CD4-positive, alpha-beta T cell treated with Interleukin-2 at 100 ng/mL for 4 hours (primary cell): Measurements from ENCODE around the gene UBXN7.
A peak's percentile ranks its signal among the peaks of the same experiment; 100 is the strongest.
"Not testable (repeated sequence)": the region's sequence is repeated elsewhere in the genome, so short reads cannot be mapped to it uniquely, and the experiment has no call there.

ENCODE experiments used
- DNase-seq: peaks from one replicate; pipeline ENCODE4 v3.0.0-alpha.2; 2020; ENCODE audit warnings: low spot score

The UBXN7 gene

DNA sequence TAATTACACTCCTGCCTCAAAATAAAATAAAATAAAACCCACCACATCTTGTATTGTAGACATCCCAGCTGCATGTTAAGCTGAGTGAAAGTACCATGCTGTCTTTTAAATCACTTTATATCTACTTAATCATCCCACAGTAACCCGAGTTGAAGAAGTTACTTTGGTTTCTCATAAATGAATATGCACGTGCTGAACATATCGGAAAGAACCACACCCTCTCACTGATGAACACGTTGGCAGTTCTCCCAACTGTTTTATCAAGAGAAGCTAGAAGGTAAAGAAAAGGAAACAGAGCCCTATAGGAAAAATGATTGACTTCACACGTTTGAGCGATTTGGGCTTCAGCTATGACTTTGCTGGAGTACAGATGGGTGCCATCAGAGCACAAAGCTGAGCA, 78.1 kb downstream of the UBXN7 start:
- no peak for DNase-seq

DNA sequence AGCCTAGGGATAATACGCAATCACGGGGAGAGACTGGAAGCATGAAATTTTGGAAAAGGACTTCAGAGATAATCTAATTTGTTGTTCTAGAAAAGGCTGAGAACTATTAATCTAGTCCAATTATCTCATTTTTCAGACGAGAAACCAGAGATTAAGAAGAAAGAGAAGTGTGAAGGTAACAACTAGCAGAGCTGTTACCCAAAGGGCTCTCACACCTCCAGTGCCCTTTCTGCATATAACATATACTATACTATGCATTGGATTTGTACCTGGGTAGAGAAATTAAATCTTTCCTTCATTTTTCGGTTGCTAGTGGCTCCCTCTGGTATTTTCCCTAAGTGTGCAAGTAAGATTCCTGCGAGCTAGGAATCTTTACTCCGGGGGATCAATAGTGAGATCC, 80.7 kb downstream of the UBXN7 start:
- DNase-seq: no peak

DNA sequence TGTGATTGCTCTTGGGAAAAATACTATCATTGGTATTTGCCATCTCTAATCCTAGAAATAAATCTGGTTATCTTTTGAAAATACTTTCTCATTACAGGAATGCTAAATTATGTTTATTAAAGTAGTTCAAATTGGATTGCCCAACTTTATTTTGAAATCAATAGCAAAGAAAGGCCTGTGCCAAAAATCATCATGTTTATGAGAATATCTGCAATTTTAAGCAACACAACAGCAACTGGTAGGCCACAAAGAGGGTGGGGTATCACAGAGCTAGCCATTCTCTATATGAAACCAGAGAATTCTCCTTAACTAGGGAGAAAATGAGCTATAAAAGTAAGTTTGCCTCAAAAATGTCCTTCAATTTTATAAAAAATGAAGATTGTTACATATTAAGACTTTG, 82.2 kb downstream of the UBXN7 start:
- no peak for DNase-seq

DNA sequence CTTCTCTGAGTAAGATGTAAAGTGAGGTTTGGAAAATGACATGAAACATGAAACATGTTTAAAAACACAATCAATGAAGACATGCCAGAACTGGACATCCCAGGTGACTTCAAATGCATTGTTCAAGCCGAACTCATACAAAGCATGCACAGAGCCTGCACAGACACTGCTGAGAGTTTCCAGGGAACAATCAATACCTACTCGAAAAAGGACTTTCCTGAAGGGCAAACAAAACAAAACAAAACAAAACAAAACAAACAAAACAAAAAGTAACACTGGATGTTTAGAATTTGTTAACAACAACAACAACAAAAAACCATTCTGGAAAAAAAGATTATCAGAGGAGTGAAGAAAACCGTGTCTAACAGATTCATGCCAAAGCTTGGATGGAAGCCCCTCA, 83.5 kb downstream of the UBXN7 start:
- DNase-seq: no peak

DNA sequence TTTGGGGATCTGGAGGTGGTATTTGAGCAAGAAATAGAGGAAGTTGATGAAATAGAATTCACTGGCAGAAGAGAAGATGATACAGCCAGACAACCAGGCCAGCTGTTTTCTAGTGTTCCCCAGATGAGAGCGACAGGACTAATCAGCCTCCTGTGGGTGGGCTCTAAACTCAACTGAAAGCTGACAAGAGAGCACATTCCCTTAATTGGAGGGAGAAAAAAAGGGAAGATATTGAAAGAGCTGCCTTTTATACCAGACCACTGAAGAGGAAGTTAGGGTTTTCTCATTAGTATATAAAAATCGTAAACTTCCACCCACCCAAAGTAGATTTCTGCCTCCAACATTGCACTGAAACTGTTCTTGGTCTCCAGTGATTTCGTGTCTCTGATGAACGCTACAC, 87.6 kb downstream of the UBXN7 start:
- no peak for DNase-seq

DNA sequence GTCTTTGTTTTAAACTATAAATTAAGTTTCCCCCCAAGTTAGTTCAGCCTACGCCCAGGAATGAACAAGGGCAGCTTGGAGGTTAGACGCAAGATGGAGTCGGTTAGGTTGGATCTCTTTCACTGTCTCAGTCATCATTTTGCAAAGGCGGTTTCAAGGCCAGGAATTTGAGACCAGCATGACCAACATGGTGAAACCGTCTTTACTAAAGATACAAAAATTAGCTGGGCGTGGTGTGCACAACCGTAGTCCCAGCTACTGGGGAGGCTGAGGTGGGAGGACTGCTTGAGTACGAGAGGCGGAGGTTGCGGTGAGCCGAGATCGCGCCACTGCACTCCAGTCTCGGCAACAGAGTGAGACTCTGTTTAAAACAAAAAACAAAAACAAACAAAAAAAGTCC, 88.3 kb downstream of the UBXN7 start:
- not testable (repeated sequence) for DNase-seq

DNA sequence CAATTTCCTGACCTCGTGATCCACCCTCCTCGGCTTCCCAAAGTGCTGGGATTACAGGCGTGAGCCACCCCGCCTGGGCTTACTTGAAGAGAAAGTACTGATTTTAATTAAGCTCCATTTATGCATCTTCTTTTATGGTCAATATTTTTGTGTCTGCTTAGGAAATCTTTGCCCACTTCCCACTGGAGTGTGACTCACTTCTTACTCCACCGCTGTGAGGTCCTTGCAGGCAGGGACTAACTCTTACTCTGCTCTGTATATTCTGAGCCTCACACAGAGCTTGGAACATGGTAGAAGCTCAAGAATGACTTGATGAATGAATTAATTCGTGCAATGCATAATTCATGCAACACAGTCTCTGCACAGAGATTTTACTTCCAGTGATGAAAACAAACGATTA, 91.1 kb downstream of the UBXN7 start:
- no peak for DNase-seq

DNA sequence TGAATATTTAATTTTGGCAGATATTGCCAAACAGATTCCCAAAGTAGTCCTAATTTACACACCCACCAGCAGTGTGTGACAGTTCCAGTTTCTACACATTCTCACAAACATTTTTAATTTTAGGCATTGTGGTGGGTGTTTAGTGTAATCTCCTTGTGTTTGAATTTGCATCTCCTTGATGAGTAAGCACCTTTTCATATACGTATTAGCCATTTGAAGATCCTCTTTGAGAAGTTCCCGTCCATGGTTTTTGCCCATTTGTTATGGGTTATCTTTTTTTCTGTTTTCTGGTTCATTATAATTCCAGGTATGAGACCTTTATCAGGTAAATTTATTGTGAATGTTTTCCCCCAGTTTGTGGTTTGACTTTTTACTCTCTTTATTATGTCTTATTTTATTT, 91.8 kb downstream of the UBXN7 start:
- no peak for DNase-seq

DNA sequence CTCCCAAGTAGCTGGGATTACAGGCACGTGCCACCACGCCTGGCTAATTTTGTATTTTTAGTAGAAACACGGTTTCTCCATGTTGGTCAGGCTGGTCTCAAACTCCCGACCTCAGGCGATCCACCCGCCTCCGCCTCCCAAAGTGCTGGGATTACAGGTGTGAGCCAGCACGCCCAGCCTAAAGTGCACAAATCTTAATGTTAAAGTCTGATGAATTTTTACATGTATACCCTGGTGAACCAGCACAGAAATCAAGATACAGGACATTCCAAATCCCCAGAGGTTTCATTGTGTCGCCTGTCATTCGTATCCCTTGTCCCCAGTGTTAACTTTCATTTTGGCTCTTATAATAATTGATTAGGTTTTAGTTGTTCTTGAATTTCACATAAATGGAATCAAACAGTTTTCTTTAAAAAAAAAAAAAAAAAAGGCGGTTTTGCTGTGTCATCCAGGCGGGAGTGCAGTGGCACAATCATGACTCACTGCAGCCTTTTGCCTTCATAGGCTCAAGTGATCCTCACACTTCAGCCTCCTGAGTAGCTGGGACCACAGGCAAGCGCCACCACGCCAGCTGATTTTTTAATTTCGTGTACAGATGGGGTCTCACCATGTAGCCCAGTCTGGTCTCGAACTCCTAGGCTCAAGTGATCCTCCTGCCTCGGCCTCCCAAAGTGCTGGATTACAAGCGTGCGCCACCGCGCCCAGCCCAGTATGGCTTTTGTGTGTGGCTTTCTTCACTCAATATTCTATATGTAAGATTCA, 92.6 kb downstream of the UBXN7 start:
- DNase-seq: peak; percentile 9

DNA sequence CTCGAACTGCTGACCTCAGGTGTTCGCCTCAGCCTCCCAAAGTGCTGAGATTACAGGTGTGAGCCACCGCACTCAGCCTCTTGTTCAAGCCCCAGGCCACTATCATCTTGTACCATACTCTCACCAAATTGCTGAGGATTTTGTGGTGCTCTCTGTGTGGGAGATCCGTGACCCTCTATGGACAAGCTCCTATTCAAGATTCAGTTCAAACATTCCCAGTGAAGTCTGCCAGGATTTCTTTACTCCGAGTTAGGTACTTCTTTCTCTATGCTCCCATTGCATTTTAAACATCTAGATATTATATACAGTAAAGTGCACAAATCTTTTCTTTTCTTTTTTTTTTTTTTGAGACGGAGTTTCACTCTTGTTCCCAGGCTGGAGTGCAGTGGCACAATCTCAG, 93.2 kb downstream of the UBXN7 start:
- DNase-seq: no peak

DNA sequence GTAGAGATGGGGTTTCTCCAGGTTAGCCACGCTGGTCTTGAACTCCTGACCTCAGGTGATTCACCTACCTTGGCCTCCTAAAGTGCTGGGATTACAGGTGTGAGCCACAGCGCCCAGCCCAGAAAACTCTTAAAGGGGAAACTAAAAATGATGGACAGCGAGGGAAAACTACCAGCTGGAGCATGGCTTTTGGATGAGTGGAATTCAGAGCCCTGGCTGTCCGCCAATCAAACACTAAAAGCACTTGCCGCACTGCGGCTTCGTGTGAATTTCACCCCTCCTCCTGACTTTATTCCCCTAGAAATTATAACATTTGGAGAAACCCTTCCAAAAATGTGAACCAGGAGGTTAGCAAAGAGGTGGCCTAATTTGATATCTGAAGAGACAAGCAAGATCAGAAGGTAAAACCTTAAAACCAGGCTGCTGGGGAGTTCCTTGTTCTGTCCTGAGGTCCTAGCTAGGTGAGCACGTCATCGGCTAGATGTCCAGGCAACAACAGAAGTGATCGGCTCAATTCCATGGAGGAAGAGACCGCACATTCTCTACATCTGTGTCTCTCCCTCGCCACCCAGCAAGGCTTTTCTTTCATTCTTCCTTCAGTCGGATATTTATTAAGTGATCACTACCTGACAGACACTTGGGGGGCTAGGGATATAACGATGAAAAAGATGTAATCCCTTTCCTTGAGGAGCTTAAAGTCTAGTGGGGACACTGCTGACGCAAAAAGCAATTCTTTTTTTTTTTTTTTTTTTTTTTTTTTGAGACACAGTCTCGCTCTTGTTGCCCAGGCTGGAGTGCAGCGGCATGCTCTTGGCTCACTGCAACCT, 95.7 kb downstream of the UBXN7 start:
- no peak for DNase-seq

DNA sequence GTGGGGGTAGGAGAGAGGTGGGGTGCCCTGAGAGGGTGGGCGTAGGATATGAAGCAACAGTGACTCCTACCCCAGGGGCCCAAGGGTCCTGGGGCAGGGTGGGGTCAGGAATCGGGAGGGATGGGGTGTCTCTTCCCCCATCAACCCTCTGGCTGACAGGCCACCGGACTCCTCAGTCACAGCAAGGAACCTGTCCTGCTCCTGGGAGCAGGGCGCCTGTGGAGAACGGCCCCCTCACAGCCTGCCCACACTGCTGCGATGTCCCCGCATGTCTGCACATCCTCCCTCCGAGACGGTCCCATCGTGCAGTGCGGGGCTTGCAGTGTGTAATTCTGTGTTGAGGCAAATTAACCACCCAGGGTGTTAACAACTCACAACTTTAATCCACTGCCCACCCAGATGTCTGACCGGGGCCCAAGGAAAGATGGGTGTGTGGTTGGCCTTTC, 96.7 kb downstream of the UBXN7 start:
- DNase-seq: no peak

DNA sequence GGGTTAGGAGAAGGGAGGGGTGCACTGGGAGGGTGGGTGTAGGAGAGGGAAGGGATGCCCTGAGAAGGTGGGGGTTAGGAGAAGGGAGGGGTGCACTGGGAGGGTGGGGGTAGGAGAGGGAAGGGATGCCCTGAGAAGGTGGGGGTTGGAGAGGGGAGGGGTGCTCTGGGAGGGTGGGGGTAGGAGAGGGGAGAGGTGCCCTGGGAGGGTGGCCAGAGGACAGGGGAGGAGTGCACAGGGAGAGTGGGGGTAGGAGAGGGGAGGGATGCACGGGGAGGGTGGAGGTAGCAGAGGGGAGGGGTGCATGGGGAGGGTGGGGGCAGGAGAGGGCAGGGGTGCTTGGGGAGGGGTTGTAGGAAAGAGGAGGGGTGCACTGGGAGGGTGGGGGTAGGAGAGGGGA, 97.2 kb downstream of the UBXN7 start:
- DNase-seq: no peak

DNA sequence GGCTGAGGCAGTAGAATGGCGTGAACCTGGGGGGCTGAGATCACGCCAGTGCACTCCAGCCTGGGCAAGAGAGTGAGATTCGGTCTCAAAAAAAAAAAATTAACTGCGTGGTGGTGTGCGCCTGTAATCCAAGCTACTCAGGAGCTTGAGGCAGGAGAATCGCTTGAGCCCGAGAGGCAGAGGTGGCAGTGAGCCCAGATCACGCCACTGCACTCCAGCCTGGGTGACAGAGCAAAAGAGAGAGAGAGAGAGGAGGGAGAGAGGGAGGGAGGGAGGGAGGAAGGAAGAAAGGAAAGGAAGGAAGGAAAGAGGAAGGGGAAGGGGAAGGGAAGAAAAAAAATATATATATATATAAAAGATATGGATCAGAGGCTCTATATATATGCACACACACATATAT, 100.1 kb downstream of the UBXN7 start:
- no peak for DNase-seq

DNA sequence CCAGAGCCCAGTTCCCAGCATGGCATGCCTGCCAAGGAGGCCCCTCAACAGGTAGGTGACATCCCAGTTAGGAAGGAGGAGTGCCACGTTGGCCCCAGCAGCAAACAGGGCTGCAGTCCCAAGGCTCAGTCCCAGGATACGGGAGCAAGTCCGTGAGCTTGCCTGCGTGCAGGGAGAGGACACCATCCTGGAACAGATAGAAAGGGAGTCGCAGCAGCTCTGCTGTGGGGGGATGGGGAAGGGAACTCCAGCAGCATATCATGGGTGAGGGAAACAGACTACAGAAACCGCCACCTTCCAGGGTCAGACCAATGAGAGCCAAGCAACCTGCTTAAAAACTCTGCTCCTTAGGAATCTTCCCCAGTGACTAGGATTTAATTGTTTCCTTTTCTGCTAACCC, 104.8 kb downstream of the UBXN7 start:
- no peak for DNase-seq

DNA sequence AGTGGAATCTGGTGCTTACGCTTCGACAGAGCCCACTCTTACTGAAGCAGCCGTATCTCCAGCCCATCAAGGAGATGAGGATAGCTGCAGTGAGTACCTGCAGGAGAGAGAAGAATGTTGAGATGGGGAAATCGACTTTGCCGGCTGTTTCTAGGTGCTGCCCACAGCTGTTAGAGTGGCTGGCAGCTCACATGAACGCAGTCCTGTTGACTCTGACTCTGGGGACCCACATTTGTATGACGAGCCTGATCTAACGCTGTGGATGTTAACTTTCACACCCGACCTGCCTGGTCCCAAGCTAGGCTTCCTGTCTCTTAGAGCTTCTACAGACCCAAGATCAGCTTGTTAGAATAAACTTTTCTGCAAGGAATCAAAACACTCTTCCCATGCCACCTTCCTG, 105.3 kb downstream of the UBXN7 start:
- DNase-seq: no peak

DNA sequence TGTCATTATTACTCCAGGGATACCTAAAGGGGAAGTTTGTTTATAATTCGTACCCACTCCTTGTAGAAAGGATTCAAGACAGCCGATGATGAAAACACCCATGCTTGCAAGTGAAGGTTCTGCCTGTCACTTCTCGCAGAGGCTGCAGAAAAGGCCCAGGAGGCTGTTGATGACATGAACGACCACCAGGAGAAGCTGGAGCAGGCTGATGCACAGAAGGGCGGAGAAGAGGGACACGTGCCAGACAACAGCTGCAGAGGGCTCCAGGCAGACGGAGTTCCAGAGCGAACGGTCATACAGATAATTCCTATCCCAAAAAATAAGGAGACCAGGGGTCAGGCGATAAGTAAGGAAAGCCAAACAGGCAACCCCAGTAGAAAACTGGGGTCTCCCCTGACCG, 108.5 kb downstream of the UBXN7 start:
- DNase-seq: no peak

DNA sequence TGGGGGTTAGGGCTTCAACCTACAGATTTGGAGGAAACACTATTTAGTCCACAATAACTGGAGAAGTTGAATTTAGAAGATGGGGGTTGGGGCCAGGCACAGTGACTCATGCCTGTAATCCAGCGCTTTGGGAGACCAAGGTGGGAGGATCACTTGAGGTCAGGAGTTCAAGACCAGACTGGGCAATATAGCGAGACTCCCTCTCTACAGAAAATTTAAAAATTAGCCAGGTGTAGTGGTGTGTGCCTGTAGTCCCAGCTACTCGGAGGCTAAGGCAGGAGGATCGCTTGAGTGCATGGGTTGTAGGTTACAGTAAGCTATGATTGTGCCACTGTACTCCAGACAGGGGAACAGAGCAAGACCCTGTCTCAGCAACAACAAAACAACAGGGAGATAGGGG, 109.2 kb downstream of the UBXN7 start:
- no peak for DNase-seq

DNA sequence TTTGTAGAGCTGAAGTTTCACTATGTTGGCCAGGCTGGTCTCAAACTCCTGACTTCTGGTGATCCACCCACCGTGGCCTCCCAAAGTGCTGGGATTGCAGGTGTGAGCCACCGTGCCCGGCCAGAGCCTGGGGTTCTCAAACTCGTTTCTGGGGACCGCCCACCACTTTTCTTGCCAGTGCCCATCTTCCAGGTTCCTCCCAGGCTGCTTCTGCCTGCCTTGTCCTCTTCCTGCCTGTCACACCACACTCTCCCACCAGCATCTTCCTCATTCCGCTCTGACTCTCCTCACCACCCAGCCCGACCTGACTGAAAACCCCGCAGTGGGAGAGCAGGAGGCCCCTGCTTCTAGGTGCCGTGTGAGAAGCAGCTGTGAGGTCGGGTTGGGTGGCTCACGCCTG, 111.1 kb downstream of the UBXN7 start:
- no peak for DNase-seq

DNA sequence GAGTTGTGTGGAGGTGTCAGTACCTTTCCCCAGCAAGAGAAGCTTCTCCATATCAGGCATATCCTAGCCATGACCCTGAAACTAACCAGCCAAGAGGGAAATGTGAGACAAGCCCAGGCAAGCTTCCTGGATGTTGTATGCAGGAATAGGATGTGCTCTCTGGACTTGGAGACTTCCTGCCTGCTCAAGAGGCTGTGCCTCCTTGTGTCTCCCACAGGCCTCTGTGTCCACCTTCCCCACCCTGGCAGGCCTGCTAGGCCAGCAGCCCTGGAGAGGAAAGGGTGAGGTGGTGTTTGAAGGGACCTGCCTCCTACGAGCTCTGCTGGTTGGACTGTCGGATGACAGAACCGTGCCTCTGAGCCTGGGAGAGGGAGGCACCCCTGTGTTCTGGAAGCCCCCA, 112.1 kb downstream of the UBXN7 start:
- no peak for DNase-seq

DNA sequence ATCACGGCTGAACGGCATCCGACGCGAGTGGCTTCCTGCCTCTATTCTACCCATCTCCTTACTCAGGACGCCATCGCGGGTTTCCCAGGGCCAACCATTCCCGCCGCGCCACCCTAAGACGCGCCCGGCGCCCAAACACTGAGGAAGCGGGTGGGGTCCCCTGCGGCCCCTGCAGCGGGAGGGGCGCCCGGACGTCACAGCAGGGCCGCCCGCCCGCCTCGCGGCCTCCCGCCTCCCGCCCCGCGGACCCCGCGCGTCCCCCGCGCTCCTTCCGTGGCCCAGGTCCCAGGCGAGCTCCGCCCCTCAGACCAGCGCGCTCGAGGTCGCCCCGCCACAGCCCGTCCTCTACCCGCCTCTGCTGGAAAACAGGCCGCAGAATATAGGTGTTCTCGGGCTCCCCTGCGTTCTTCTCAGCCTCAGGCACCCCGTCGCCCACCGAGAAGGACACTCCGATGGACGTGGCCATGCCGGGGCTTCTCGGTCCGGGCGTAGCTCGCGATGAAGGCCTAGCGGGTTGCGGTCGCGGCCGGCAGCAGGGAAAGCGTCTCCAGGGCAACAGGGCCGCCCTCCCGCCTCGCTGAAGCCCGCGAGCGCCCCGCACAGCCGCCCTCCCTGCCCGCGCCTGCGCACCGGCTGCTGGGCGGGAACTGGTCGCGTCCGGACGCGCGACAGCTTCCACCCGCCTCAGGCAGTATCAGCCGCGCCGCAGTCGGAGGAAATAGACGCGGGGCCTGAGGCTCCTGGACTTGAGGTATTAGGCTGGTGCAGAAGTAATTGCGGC, 114.3 kb downstream of the UBXN7 start, which contains the start of gene DYNLT2B:
TSS of gene DYNLT2B (minus strand) at position 554 of the 781 bp plus-strand sequence. CDS start at position 466, 88 bp downstream.
- DNase-seq: peak; percentile 87

DNA sequence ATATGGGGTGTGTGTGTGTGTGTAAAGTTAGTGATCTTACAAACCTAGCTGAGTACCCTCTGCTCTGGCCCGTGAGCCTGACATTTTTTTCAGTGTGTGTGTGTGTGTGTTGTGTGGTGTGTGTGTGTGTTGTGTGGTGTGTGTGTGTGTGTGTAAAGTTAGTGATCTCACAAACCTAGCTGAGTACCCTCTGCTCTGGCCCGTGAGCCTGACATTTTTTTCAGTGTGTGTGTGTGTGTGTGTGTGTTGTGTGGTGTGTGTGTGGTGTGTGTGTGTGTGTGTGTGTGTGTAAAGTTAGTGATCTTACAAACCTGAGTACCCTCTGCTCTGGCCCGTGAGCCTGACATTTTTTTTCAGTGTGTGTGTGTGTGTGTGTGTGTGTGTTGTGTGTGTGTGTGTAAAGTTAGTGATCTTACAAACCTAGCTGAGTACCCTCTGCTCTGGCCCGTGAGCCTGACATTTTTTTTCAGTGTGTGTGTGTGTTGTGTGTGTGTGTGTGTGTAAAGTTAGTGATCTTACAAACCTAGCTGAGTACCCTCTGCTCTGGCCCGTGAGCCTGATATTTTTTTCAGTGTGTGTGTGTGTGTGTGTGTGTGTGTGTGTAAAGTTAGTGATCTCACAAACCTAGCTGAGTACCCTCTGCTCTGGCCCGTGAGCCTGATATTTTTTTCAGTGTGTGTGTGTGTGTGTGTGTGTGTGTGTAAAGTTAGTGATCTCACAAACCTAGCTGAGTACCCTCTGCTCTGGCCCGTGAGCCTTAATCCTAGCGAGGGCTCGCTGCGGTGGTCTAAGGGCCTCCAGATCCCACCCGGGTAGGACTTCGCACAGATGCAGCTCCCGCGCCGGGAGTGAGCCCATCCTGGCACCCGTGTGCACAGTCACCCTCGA, 115.2 kb downstream of the UBXN7 start:
- DNase-seq: not testable (repeated sequence)
